ENCODE data around the gene CFAP77. TPM values are rescaled to one million over a fixed set of nuclear protein-coding genes. Genes with fewer than 3 reads are reported as not detected.

CFAP77 gene
- total RNA-seq, 1 experiment from 2014 or later = not detected

GRCh38 chr9:132507670-132508469, 97.9 kb downstream of the CFAP77 start:
- DNase-seq (ENCODE audit: low spot score) = peak; percentile 77
- no peaks in the 10 kb centered on the region for H3K9me3 ChIP-seq (ENCODE audit: low read depth, low read length, poor library complexity, severe bottlenecking)
- peaks cover 37% of the 10 kb centered on the region for H3K27me3 ChIP-seq (replicated peaks; ENCODE audit: insufficient read depth, low read depth, low read length, poor library complexity)
- H3K4me1 ChIP-seq (ENCODE audit: insufficient read depth, low read length, poor library complexity, severe bottlenecking) = no peaks in the 10 kb centered on the region
- CTCF ChIA-PET = no interaction called here
- no peaks in the 10 kb centered on the region for H3K36me3 ChIP-seq (ENCODE audit: insufficient read depth, low read length, poor library complexity, severe bottlenecking)
- no peak overlapping the region for H3K4me3 ChIP-seq (ENCODE audit: low read depth, low read length, poor library complexity, severe bottlenecking)
- POLR2A ChIA-PET (ENCODE audit: low non-redundant PET) = no interaction called here
- TF ChIP-seq EZH2 (IDR thresholded peaks at IDR 0.05; ENCODE audit: borderline replicate concordance, low read depth, low read length, poor library complexity, severe bottlenecking) = no peak
- peak; percentile 86 for TF ChIP-seq CTCF (conservative IDR thresholded peaks at IDR 0.05; ENCODE audit: low read depth, low read length)
- no peak overlapping the region for H3K27ac ChIP-seq (ENCODE audit: low read depth, low read length, poor library complexity, severe bottlenecking)
- no TSS peak for BruUV-seq (replicated peaks)
- intact Hi-C loops (cut with micrococcal nuclease; ENCODE audit: unreplicated experiment) = loop anchor here (1.0 to 5.0 kb wide), 3 partner anchors 67 to 293 kb away; partner anchors contain the start of gene CFAP77

DNA sequence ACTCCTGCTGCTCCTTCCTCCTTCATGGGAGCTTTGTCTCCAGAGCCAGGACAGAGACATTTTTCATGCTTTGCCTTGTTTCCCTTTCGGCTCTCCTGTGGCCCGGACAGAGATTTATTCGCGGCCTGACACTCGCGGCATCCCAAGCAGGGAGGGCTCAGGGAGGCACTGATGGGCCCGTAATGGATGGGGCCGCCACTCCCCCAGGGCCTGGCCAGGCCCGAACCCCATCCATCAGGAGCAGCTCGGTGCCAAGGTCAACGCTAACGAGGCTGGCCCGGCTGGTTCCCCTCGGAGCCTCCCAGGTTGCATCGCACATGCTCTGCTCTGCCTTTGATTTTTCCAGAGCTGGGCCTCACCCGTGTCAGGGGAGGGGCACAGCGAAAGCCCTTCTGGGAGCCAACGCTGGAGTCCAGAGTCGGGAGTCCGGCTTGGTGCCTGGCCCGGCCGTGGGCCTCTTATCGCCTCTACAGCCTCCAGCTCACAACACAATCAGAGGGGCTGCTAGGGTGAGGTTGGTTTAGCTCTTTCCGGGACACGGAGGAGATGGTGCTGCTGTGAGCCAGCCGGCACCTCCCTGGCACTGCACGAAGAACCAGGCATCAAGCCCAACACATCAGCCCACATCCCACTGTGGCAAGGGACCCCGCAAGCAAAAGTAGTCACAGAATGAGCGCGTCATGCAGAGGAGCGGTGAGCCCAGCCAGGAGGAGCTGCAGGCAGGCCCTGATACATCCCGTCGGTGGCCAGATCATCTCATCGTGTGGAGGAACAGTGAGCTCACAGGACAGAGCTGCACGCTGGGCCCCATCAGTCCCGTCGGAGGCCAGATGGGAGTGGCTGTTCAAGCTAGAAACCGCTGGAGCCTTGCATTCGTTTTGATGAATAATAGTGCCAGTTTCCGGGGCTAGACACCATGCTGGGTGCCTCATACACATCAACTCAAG, 100.2 kb downstream of the CFAP77 start:
- BruUV-seq (replicated peaks) = no TSS peak

More for the DNA sequence above, 100.2 kb downstream of the CFAP77 start:
- TF ChIP-seq EZH2 (IDR thresholded peaks at IDR 0.05; ENCODE audit: borderline replicate concordance, low read depth, low read length, poor library complexity, severe bottlenecking) (no peak), CTCF (conservative IDR thresholded peaks at IDR 0.05; ENCODE audit: low read depth, low read length) (no peak)
- DNase-seq (ENCODE audit: low spot score) = peak; percentile 42
- ChIA-PET CTCF (interaction anchor here (0.5 kb wide), 1 partner anchor 101 kb away, joined by 3 read pairs; no protein-coding TSS in a partner anchor), POLR2A (ENCODE audit: low non-redundant PET) (no interaction called here)
- H3K27ac ChIP-seq (ENCODE audit: low read depth, low read length, poor library complexity, severe bottlenecking) = no peak overlapping the region
- no peak overlapping the region for H3K4me3 ChIP-seq (ENCODE audit: low read depth, low read length, poor library complexity, severe bottlenecking)
- no peaks in the 10 kb centered on the region for H3K4me1 ChIP-seq (ENCODE audit: insufficient read depth, low read length, poor library complexity, severe bottlenecking)
- peaks cover 19% of the 10 kb centered on the region for H3K27me3 ChIP-seq (replicated peaks; ENCODE audit: insufficient read depth, low read depth, low read length, poor library complexity)
- H3K36me3 ChIP-seq (ENCODE audit: insufficient read depth, low read length, poor library complexity, severe bottlenecking) = no peaks in the 10 kb centered on the region
- intact Hi-C loops (cut with micrococcal nuclease; ENCODE audit: unreplicated experiment) = loop anchor here (5.0 kb wide), 1 partner anchor 98 kb away; the partner anchor contains the start of gene CFAP77
- no peaks in the 10 kb centered on the region for H3K9me3 ChIP-seq (ENCODE audit: low read depth, low read length, poor library complexity, severe bottlenecking)

Measured in A673 (cell line).